NOMO-1 treated with dmso at 0.1 percent for 144 hours (cell line): ENCODE results near the gene PSMD9.
A peak's percentile ranks its signal among the peaks of the same experiment; 100 is the strongest.
"Not testable (repeated sequence)": the region's sequence is repeated elsewhere in the genome, so short reads cannot be mapped to it uniquely, and the experiment has no call there.

Experiments used
- DNase-seq: peaks from one replicate; lab custom pipeline; 2025; ENCODE audit not compliant: unreplicated experiment; lab: John Stamatoyannopoulos, UW

Gene PSMD9

DNA sequence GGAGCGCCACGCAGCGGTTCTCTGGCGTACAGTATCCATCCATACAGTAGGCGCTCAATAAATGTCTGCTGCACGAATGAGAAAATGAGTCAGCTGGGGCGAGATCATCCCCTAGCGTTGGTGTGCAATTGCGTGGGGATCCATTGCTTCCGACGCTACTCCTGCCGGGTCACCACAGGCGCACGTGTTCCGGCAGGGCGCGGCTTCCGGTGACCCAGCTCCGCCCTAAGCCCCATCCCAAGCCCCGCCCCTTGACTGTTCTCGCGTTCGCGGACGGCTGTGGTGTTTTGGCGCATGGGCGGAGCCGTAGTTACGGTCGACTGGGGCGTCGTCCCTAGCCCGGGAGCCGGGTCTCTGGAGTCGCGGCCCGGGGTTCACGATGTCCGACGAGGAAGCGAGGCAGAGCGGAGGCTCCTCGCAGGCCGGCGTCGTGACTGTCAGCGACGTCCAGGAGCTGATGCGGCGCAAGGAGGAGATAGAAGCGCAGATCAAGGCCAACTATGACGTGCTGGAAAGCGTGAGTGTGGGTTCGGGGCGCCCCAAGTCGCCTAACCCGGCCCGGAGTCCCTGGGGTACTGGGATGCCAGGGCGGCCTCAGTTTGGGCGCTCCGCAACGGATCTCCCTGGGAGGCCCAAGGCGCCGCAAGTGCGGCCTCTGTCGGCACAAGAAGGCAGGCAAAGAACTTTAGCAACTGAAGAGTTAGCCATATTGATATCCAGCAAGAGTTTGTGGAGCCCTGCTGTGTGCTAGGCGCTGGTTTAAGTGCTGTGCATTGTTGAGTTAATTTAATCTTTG, at the start of gene PSMD9:
PSMD9 (plus strand) TSS at position 313 of the 796 bp plus-strand sequence; CDS start at position 380, 67 bp downstream.
- DNase-seq = peak; percentile 97

DNA sequence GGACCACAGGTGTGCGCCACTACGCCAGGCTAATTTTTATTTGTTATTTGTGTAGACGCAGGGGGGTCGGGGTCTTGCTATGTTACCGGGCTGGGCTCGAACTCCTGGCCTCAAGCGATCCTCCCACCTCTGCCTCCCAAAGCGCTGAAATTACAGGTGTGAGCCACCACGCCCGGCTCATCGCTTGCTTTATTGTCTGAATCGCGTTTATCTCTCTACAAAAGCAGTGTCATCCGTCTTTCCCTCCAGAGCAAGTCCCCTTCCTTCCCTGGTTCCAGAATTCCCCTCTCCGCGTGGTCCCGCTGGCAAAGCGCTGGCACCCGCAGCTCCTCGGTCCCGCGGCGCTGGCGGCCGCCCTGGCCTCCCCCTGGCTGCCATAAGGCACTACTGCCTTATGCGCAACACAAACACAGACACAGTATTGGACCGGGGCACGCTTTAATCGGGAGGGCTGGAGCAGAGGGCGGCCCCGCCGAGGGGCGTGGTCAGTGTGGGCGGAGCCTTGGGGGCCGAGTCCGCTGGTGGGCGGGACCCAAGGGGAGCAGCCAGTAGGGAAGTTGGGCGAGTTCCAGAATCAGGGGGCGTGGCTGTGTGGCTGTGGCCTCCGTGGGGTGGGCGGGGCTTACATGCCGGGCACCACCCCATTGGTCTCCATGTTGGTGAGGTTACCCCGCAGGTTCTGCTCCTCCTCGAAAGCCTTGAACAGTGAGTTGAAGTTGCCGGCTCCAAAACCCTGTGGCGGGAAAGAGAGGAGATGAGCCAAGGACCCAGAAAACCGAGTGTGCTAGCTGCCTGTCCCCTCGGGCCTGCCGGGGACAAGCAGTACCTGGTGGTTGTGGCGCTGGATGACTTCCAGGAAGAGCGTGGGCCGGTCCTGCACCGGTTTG, 49.2 kb upstream of the PSMD9 start:
- DNase-seq = peak; percentile 99

GRCh38 chr12:121839993-121840761, 48.4 kb upstream of the PSMD9 start:
- DNase-seq = no peak

DNA sequence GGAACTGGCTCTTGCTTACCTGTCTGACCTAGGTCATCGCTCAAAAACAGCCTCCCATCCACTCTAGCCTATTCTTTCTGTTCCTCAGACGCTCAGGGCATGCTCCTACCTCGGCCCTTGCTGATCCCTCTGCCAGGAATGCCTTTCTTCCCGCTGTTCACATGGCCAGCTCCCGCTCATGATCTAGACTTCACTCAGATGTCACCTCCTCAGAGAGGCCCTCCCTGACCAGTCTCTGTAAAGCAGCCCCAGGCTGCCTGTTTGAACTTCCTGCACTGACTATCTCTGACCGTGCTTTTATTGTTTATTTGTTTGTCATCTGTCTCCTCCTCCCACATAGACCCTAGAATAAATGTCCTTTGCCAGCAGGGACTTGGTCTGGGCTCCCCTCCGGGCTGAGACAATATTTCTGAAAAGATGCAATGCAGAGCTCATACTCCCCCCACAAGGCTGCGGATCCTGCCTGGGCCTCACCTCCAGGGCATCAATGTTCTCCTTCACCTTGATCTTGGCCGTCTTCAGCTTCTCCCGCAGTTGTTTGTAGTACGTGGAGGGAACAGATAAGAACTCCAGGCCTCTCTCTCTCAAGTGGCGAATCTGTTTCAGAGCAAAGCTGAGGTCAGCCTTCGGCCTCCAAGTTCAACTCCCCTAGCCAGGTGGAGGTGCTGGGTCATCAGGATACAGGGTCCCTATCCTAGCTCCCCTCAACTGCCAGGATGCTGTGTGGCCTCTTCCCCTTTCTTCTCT, 45.2 kb upstream of the PSMD9 start:
- no peak for DNase-seq

- DNase-seq = no peak
Observed at GRCh38 chr12:121845701-121846100, 42.9 kb upstream of the PSMD9 start.

GRCh38 chr12:121849211-121849610, 39.4 kb upstream of the PSMD9 start:
- DNase-seq = no peak

GRCh38 chr12:121849665-121850064, 38.9 kb upstream of the PSMD9 start:
- DNase-seq = no peak

DNA sequence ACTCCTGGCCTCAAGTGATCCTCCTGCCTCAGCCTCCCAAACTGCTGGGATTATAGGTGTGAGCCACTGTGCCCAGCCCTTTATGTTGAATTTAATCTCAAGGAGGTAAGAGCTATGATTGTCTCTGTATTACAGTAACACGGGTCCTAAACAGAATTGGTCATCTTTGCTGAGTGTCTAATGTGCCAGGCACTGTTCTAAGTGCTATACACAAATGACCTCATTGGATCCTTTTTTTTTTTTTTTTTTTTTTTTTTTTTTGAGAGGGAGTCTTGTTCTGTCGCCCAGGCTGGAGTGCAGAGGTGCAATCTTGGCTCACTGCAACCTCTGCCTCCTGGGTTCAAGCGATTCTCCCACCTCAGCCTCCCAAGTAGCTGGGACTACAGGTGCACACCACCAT, 36.2 kb upstream of the PSMD9 start:
- DNase-seq = not testable (repeated sequence)

DNA sequence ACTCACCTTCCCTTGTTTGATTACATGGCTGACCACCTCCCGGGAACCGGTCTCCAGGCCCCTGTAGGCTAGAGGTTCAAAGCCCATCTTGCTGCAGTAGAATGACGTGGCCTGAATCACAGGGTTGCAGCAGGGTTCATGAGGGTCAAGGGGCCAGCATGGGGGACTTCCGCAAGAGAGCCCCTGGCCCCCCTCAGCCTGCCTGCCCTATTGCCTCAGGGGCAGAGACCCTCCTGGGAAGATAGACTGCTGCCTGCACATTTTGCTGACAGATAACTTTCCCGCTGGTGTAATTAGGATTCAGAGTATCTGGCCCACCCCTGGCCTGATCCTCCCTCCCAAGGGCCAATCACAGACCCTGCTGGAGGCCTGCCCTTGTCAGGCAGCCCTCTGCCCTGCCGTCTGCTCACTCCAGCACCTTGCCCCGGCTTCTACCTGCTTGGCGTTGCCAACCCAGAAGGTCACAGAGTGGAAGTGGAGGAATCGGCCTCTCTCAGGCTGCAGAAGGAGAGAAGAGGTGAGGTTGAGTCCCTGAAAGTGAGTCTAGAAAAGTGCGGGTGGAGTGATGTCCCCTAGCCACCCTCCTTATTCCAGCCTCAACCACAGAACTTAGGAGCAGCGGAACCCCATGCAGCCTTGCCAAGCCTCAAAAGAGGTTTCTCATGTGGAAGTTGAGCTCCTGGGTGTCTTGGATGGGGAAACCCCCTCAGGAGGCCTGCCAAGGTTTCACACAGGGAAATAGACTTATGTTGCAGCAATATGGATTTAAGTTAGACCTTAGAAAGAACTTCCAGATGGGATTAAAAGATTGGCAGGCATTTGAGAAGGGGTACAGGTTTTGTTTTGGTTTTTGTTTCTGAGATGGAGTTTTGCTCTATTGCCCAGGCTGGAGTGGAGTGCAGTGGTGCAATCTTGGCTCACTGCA, 31.0 kb upstream of the PSMD9 start:
- DNase-seq = no peak

GRCh38 chr12:121858318-121858661, 30.3 kb upstream of the PSMD9 start:
- no peak for DNase-seq

GRCh38 chr12:121858662-121859572, 29.7 kb upstream of the PSMD9 start, which contains the start of gene HPD:
Gene HPD (minus strand): TSS chr12:121858859. CDS start chr12:121858823, 36 bp downstream.
- DNase-seq = no peak

DNA sequence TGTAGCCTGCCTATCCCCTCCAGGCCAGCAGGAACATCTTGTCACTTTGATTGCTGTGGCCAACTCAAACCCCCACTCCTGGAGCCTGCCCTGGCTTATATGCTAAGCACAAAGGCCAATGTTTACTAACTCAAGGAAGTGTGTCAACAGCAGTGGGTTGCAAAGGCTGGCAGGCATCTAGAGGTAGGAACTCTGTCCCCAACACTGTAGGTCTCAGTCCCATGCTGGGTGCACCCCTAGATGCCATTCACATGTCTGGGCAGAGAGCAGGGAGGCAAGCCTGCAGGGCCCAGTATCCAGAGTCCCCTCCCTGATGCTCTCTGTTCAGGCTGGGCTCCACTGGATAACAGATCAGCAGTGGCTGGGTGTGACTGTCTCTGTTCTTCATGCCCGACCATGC, 28.3 kb upstream of the PSMD9 start:
- no peak for DNase-seq

- DNase-seq = not testable (repeated sequence)
Observed at GRCh38 chr12:121860699-121861098, 27.9 kb upstream of the PSMD9 start.

- no peak for DNase-seq
Observed at GRCh38 chr12:121861636-121862254, 26.8 kb upstream of the PSMD9 start.

GRCh38 chr12:121866331-121866730, 22.3 kb upstream of the PSMD9 start:
- no peak for DNase-seq

GRCh38 chr12:121869229-121869628, 19.4 kb upstream of the PSMD9 start:
- not testable (repeated sequence) for DNase-seq

GRCh38 chr12:121871467-121871866, 17.1 kb upstream of the PSMD9 start:
- no peak for DNase-seq
